Cardiac muscle cell (in vitro differentiated cells and primary cell): Measurements from ENCODE around the gene DUSP28. TPM values are rescaled to one million over a fixed set of nuclear protein-coding genes. Genes with fewer than 3 reads are reported as not detected.

ENCODE experiments used
- DNase-seq, 2 donors: peaks; one replicate each; pipeline versions ENCODE4 v3.0.0 to v3.0.0-alpha.2; 2010 to 2017; ENCODE audit warnings: low read depth in 1 of 2, low spot score in 1 of 2
- H3K27ac ChIP-seq: fragments of 200-600 bp; sonication (generic); 2 replicates; pipeline ENCODE4 v1.5.1; 2016
- H3K27me3 ChIP-seq: fragments of 200-600 bp; sonication (generic); 2 replicates; pipeline ENCODE4 v1.6.0; 2016; ENCODE audit warnings: control low read depth
- H3K36me3 ChIP-seq: fragments of 200-600 bp; sonication (generic); 2 replicates; pipeline ENCODE4 v1.5.1; 2016; ENCODE audit warnings: control low read depth
- H3K4me1 ChIP-seq: fragments of 200-600 bp; sonication (generic); 2 replicates; pipeline ENCODE4 v1.8.1; 2017; ENCODE audit warnings: low read depth, mild to moderate bottlenecking, mixed run types
- H3K4me3 ChIP-seq: fragments of 200-600 bp; sonication (generic); 2 replicates; pipeline ENCODE4 v1.5.1; 2016; ENCODE audit warnings: mild to moderate bottlenecking
- H3K9me3 ChIP-seq: fragments of 200-600 bp; sonication (generic); 2 replicates; pipeline ENCODE4 v1.5.1; 2017; ENCODE audit warnings: low read depth, mild to moderate bottlenecking, control low read depth
- CTCF ChIP-seq: IDR thresholded peaks from 2 replicates; pipeline ENCODE4 v1.5.1; 2012; ENCODE audit warnings: low read depth, mild to moderate bottlenecking, low read length
- polyA plus RNA-seq: library from polyadenylated mRNA; unstranded; fragments of >200 nt; fragmentation: Nextera tagmentation; extraction: Ambion mirVana; gene quantifications from 2 replicates; pipeline ENCODE4 v1.2.1, GENCODE V29; 2016
- total RNA-seq: library from RNA; depleted of rRNA; stranded (reverse); fragments of >200 nt; gene quantifications from 2 replicates; pipeline ENCODE4 v1.2.3, GENCODE V29; 2016

Gene DUSP28
- total and polyA plus RNA-seq, 2 experiments from 2014 or later: 10.2 to 24.9 TPM

GRCh38 chr2:240601061-240601830 lies 41.1 kb downstream of the DUSP28 start:
- H3K36me3 ChIP-seq: no peaks in the 10 kb centered on the region
- H3K27me3 ChIP-seq: no peaks in the 10 kb centered on the region
- no peaks in the 10 kb centered on the region for H3K9me3 ChIP-seq
- TF ChIP-seq CTCF: no peak
- no peak for DNase-seq
- H3K27ac ChIP-seq: no peak overlapping the region
- no peak overlapping the region for H3K4me3 ChIP-seq
- peaks cover 3% of the 10 kb centered on the region for H3K4me1 ChIP-seq

GRCh38 chr2:240601831-240602160 lies 41.6 kb downstream of the DUSP28 start:
- Histone ChIP-seq H3K9me3 (no peaks in the 10 kb centered on the region), H3K27ac (no peak overlapping the region), H3K27me3 (no peaks in the 10 kb centered on the region), H3K4me3 (no peak overlapping the region), H3K4me1 (peaks cover 3% of the 10 kb centered on the region), H3K36me3 (no peaks in the 10 kb centered on the region)
- DNase-seq: no peak
- no peak for TF ChIP-seq CTCF

DNA sequence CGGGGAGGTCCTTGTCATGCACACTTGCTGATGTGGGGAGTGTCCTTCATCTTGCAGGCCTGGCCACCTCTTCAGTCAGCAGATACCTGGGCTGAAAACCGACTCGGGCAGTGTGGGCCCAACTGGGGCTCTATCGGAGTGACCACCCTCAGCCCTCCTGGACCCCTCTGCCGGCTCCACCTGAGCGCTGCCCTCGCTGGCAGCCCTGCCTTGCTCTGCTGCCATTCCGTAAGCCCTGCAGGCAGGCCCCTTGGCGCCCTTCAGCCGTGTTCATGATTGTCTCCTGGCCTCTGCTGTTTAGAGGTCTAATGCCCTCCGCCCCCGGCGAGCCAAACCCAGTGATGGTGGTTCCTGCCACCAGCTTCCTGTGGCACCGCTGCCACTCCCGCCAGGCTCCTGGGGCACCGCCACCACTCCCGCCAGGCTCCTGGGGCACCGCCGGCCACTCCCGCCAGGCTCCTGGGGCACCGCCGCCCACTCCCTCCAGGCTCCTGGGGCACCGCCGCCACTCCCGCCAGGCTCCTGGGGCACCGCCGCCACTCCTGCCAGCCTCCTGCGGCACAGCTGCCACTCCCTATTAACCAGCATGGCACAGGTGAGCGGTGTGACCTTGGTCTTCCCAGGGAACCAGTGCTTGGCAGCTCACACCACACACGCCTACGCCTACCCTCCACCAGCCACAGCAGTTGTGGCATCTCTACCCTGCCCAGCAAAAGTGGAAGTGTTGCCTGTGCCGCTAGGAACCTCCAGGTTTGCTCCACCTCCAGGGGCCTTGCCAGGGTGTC lies 42.3 kb downstream of the DUSP28 start:
- no peaks in the 10 kb centered on the region for H3K9me3 ChIP-seq
- no peaks in the 10 kb centered on the region for H3K36me3 ChIP-seq
- no peak for TF ChIP-seq CTCF
- no peak overlapping the region for H3K27ac ChIP-seq
- H3K4me1 ChIP-seq: peaks cover 3% of the 10 kb centered on the region
- H3K4me3 ChIP-seq: no peak overlapping the region
- H3K27me3 ChIP-seq: no peaks in the 10 kb centered on the region
- DNase-seq: no peak

GRCh38 chr2:240603081-240603835 lies 43.1 kb downstream of the DUSP28 start:
- no peak overlapping the region for H3K27ac ChIP-seq
- no peaks in the 10 kb centered on the region for H3K9me3 ChIP-seq
- H3K27me3 ChIP-seq: no peaks in the 10 kb centered on the region
- DNase-seq: no peak
- no peak for TF ChIP-seq CTCF
- peaks cover 3% of the 10 kb centered on the region for H3K4me1 ChIP-seq
- H3K36me3 ChIP-seq: no peaks in the 10 kb centered on the region
- no peak overlapping the region for H3K4me3 ChIP-seq

DNA sequence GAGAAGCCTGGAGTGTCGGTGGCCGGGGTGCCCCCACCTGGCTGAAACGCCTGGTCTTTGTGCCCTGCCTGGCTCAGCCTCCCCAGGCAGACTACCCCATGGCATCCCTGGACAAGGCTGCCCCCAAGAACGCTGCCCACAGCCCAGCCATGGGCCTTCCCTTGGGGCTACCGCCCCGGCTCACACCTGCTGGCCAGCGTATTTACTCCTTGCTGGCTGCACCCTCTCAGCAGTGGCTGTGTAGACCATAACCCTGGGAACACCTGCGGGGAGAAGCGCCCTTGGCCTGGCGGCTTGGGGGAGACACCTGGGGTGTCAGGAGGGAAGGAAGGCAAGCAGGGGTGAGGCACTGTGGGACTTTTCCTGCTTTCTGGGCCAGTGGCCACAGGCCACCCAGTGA lies 43.7 kb downstream of the DUSP28 start:
- Histone ChIP-seq H3K9me3 (no peaks in the 10 kb centered on the region), H3K27ac (peak overlapping the region; percentile 64), H3K4me3 (no peak overlapping the region), H3K4me1 (peaks cover 3% of the 10 kb centered on the region), H3K27me3 (no peaks in the 10 kb centered on the region), H3K36me3 (no peaks in the 10 kb centered on the region)
- no peak for TF ChIP-seq CTCF
- DNase-seq: no peak
